Peyer's patch (tissue), 4 donors: ENCODE results near the gene CIP2A. TPM values are rescaled to one million over a fixed set of nuclear protein-coding genes. Genes with fewer than 3 reads are reported as not detected.

Experiments
- DNase-seq, 3 donors: peaks; one replicate each; pipeline ENCODE4 v3.0.0-alpha.2; 2017 to 2019
- H3K27ac ChIP-seq, 4 donors: fragments of 200-600 bp; sonication (generic); one replicate each; pipeline ENCODE4 v1.5.1; 2016 to 2019
- H3K27me3 ChIP-seq, 2 donors: fragments of 200-600 bp; sonication (generic); one replicate each; pipeline ENCODE4 v1.5.1; 2019
- H3K36me3 ChIP-seq, 3 donors: fragments of 200-600 bp; sonication (generic); one replicate each; pipeline ENCODE4 v1.5.1; 2016 to 2019
- H3K4me1 ChIP-seq, 4 donors: fragments of 200-600 bp; sonication (generic); one replicate each; pipeline ENCODE4 v1.5.1; 2016 to 2019
- H3K4me3 ChIP-seq, 4 donors: fragments of 200-600 bp; sonication (generic); 1 replicate in 3 of 4; 2 replicates in 1 of 4; pipeline ENCODE4 v1.5.1; 2016 to 2019; ENCODE audit warnings: mild to moderate bottlenecking in 1 of 4
- H3K9me3 ChIP-seq, 4 donors: fragments of 200-600 bp; sonication (generic); one replicate each; pipeline ENCODE4 v1.5.1; 2016 to 2019; ENCODE audit warnings: mild to moderate bottlenecking in 1 of 4
- POLR2A ChIP-seq, 2 donors: fragments of 450-650 bp; IDR thresholded peaks; one replicate each; pipeline ENCODE4 v1.5.1; 2017; ENCODE audit warnings: antibody characterized with exemption in 2 of 2, mild to moderate bottlenecking in 2 of 2, moderate library complexity in 2 of 2
- small RNA-seq, 2 donors: library from RNA; depleted of rRNA; stranded (forward); fragments of <200 nt; gene quantifications; one replicate each; pipeline ENCODE3, GENCODE V24; 2016
- total RNA-seq, 4 donors: library from RNA; depleted of rRNA; stranded (reverse); fragments of >200 nt; gene quantifications; one replicate each; pipeline ENCODE4 v1.1.0, GENCODE V29; 2016
- TF ChIP-seq, protein P1 (sequence below), 6 experiments: fragments of 450-650 bp in 4 of 6; fragments of 200-600 bp in 2 of 6; sonication (generic) in 1 of 6; IDR thresholded peaks; one replicate each; pipeline ENCODE4 v1.5.1; 2017 to 2019; ENCODE audit warnings: antibody characterized with exemption in 6 of 6, mild to moderate bottlenecking in 3 of 6, moderate library complexity in 1 of 6

The CIP2A gene
- total RNA-seq, 4 donors from 2014 or later, result 2.1 to 7.4 (median 4.5) TPM

- Histone ChIP-seq H3K9me3 (no peaks in the 10 kb centered on the region), H3K4me1 (no peaks in the 10 kb centered on the region), H3K36me3 (no peaks in the 10 kb centered on the region), H3K27me3 (no peaks in the 10 kb centered on the region), H3K4me3 (no peak overlapping the region), H3K27ac (no peak overlapping the region)
- TF ChIP-seq, protein P1, sequence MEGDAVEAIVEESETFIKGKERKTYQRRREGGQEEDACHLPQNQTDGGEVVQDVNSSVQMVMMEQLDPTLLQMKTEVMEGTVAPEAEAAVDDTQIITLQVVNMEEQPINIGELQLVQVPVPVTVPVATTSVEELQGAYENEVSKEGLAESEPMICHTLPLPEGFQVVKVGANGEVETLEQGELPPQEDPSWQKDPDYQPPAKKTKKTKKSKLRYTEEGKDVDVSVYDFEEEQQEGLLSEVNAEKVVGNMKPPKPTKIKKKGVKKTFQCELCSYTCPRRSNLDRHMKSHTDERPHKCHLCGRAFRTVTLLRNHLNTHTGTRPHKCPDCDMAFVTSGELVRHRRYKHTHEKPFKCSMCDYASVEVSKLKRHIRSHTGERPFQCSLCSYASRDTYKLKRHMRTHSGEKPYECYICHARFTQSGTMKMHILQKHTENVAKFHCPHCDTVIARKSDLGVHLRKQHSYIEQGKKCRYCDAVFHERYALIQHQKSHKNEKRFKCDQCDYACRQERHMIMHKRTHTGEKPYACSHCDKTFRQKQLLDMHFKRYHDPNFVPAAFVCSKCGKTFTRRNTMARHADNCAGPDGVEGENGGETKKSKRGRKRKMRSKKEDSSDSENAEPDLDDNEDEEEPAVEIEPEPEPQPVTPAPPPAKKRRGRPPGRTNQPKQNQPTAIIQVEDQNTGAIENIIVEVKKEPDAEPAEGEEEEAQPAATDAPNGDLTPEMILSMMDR (IDR thresholded peaks at IDR 0.05), result no peak
- no peak for TF ChIP-seq POLR2A (IDR thresholded peaks at IDR 0.05)
- no peak for DNase-seq
Measured at GRCh38 chr3:108505811-108506210, 83.4 kb downstream of the CIP2A start.

DNA sequence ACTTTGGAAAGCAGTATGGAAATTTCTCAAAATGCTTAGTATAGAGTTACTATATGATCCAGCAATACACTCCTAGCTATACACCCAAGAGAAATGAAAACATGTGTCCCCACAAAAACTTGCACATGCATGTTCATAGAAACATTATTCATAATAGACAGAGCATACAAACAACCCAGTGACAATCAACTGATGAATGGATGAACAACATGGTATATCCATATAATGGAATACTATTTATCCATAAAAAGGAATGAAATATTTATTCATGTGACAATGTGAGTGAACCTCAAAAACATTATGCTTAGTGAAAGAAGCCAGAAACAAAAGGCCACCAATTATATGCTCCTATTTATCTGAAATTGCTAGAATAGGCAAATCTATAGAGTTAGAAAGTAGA, 85.5 kb downstream of the CIP2A start:
- no peaks in the 10 kb centered on the region for H3K9me3 ChIP-seq
- H3K4me3 ChIP-seq, result no peak overlapping the region
- no peaks in the 10 kb centered on the region for H3K4me1 ChIP-seq
- H3K27me3 ChIP-seq, result no peaks in the 10 kb centered on the region
- H3K27ac ChIP-seq, result no peak overlapping the region
- TF ChIP-seq POLR2A (IDR thresholded peaks at IDR 0.05), result no peak
- TF ChIP-seq, protein P1 (IDR thresholded peaks at IDR 0.05), result no peak
- no peak for DNase-seq
- H3K36me3 ChIP-seq, result no peaks in the 10 kb centered on the region

- no peak for DNase-seq
- H3K9me3 ChIP-seq, result no peaks in the 10 kb centered on the region
- H3K4me3 ChIP-seq, result no peak overlapping the region
- no peak overlapping the region for H3K27ac ChIP-seq
- H3K36me3 ChIP-seq, result no peaks in the 10 kb centered on the region
- no peaks in the 10 kb centered on the region for H3K4me1 ChIP-seq
- TF ChIP-seq POLR2A (IDR thresholded peaks at IDR 0.05), result no peak
- TF ChIP-seq, protein P1 (IDR thresholded peaks at IDR 0.05), result no peak
- no peaks in the 10 kb centered on the region for H3K27me3 ChIP-seq
Measured at GRCh38 chr3:108501535-108501934, 87.7 kb downstream of the CIP2A start.

DNA sequence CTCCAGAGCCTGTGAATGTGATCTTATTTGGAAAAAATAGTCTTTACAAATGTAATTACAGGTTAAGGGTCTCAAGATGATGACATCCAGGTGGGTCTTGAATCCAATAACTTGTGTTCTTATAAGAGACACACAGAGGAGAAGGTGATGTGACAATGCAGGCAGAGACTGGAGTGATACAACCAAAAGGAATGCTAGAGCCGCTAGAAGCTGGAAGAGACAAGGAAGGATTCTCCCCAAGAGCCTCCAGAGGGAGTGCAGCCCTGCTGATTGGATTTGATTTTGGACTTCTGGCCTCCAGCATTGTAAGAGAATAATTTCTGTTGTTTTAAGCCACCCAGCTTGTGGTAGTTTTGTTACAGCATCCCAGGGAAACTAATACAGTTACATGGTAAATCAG, 88.5 kb downstream of the CIP2A start:
- Histone ChIP-seq H3K9me3 (no peaks in the 10 kb centered on the region), H3K27ac (no peak overlapping the region), H3K27me3 (no peaks in the 10 kb centered on the region), H3K4me3 (no peak overlapping the region), H3K36me3 (no peaks in the 10 kb centered on the region), H3K4me1 (no peaks in the 10 kb centered on the region)
- TF ChIP-seq, protein P1 (IDR thresholded peaks at IDR 0.05), result no peak
- TF ChIP-seq POLR2A (IDR thresholded peaks at IDR 0.05), result no peak
- no peak for DNase-seq

Small RNA genes within 50 kb of the gene (small RNA-seq; reads per million reads assigned to genes)
- 0 reads per million in 2 donors for gene RF00156

Other genes with a start within 250 kb of the CIP2A start
- gene MYH15, start 78.8 kb downstream of the CIP2A start, total RNA-seq, result under 1 TPM in 2 of 4 donors, not detected in 2; 0.18 to 0.38 TPM
- gene DZIP3, start 284 bp upstream of the CIP2A start, total RNA-seq, result 10 to 100 TPM in 1 of 4 donors, 1 to 10 TPM in 3; 4.6 to 21.5 (median 5.9) TPM
- 10 to 100 TPM; 10.2 to 42.1 (median 16.5) TPM for gene RETNLB, start 168.0 kb upstream of the CIP2A start, total RNA-seq
- gene TRAT1, start 233.3 kb upstream of the CIP2A start, total RNA-seq, result 1 to 10 TPM in 2 of 4 donors, not detected in 2; 2.3 to 3.3 TPM